Measurements from ENCODE around the gene PTPRH.
"Not testable (repeated sequence)": the region's sequence is repeated elsewhere in the genome, so short reads cannot be mapped to it uniquely, and the experiment has no call there.

Gene PTPRH

DNA sequence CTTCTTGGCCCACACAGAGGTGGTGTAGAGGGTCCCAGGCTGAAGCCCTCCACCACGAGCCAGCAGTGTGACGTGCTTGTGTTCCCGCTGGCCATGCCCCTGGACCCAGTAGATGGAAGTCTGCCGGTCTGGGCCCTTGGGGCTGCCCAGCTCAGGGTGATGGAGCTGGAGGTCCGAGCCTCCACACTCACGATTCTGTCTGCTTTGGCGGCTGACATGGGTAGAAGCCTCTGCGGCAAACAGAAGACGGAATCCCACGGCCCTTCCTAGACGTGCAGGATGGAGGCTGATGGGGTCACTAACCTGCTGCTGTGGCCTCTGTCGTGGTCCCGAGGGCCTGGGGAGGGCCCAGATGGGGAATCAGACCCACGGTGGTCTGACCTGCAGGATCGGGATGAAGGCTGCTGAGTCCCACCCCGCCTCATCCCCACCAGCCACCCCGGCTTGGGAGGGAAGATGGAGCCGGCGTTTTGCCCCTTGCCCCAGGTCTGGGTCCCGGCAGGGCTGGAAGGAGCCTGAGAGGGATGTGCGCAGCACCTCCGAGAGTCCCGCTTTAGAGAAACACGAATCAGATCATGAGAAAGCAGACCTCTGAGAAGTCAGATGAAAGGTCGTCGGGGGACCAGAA, 14.9 kb upstream of the PTPRH start:
- no peak for FAIRE-seq

GRCh38 chr19:55223291-55224037, 14.2 kb upstream of the PTPRH start:
- no peak for FAIRE-seq

- FAIRE-seq: no peak
Observed at GRCh38 chr19:55220525-55220924, 11.2 kb upstream of the PTPRH start.

DNA sequence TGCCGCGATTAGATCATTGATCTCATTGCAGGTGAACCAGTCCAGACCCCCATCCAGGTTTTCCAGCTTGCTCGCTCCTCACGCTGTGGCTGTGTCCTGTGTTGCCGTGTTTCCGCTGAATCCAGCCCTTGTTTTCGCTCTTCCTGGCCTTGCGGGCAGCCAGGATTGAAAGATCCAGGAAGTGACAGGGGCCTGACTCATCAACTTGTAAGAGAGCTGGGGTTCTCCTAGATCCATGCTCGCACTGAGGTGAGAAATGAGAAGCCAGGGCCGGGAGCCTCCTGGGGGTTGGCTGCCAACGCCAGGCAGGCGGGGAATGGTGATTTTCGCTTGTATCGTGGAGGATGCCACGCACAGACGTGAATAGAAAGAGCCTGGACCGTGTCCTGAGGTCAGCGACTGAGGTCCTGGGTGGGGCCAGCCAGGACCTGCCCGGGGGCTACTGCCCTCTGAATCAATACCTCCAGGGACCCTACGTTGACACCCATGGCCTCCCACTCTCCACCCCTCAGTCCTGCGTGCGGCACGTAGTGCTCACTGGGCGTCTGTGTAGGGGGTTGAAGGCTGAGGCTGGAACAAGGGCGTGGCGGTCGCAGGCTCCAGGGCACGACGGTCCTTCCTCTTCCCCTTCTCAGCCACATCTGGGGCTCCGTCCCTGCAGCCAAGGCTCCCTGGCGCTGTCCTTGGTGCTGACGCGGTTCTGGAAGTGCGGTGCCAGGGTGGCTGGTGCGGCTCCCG, 7.3 kb upstream of the PTPRH start:
- FAIRE-seq: no peak

DNA sequence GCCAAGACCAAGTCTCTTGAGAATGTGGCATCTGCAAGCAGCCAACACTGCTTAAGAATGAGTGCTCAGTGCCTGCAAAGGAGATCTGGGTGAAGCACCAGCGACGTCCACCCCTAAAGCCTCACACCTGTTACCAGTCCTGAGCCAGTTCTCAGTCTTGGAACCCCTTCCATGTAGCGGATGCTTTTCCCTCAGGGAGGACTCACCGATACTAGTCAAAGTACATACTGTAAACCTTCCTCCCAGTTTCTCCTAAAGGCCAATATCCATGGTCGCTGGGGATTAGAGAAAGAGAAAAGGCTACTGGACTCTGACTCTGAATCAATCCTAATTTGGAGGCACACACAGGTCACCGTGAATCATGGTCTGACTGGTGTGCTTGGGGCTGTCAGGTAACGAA, 4.2 kb upstream of the PTPRH start:
- no peak for FAIRE-seq

GRCh38 chr19:55212447-55212846, 3.1 kb upstream of the PTPRH start:
- FAIRE-seq: no peak

- FAIRE-seq: no peak
Observed at GRCh38 chr19:55209693-55210472, 582 bp upstream of the PTPRH start.

DNA sequence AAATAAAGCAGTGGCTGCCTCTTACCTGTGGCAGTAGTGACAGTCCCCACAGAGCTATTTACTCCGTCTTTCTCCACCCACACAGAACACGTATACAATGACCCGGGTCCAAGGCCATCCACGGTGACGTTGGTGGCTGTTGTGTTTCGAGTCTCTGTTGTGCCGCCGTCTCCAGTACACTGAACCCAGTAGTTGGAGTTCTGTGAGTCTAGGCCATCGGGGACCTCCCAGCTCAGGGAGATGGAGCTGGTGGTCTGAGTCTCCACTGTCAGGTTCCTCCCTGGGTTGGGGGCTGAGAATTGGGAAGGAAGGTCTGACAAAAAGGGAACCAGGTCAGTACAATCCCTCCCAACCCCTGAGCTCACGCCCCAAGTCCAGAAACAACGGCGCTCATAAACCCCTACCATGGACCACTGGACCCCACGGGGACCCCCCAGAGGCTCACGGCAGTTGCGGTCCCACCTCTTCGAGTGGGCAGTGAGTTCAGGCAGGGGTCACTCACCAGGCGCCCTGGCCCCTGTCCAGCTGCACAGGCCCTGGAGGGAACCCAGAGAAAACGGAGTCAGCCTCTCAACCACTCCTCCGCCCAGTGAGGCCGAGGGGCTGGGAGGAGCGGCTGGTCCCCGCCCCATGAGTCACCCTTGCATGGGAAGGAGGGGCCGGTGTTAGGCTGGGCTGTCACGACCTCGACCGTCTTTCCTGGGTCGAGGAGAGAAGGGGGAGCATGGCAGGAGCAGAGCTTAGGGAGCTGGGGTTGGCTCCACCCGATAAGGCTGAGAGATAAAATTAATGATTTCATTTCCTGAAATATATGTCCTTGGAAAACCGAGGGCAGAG, 2.4 kb downstream of the PTPRH start:
- no peak for FAIRE-seq

GRCh38 chr19:55202199-55202598, 7.1 kb downstream of the PTPRH start:
- FAIRE-seq: not testable (repeated sequence)

DNA sequence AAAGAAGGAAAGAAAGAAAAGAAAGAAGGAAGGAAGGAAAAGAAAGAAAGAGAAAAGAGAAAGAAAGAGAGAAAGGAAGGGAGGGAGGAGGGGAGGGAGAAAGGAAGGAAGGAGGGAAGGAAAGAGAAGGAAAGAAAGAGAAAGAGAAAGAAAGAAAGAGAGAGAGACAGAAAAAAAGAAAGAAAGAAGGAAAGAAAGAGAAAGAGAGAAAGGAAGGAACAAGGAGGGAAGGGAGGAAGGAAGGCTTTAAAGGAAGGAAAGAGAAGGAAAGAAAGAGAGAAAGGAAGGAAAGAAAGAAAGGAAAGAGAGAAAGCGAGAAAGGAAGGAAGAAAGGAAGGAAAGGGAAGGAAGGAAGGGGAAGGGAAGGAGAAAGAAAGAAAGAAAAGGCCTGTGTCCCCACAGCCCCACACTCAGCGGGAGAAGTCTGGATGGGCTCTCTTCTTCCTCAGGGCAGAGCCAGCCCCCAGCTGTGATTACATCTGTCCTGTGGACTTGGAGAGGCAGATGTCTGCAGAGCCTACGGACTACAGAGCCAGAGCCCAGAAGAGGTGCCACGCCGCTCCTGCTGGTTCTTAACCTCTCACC, 9.6 kb downstream of the PTPRH start:
- no peak for FAIRE-seq

DNA sequence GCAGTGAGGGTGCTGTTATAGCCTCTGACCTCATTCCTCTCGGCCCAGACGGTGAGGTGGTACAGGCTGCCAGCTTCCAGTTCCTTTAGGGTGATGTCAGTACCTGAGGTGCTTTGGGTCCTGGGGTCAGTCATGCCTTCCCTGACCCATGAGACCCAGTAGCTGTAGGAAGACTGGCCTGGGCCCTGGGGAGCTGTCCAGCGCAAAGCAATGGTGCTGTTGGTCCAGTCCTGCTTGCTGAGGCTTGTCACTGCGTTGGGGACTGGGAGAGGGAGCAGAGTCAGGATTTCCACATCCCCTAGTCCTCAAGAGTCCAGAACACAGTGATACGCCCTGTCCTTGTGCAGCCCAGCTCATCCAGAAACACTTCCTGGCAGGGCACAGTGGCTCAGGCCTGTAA, 10.7 kb downstream of the PTPRH start:
- no peak for FAIRE-seq

DNA sequence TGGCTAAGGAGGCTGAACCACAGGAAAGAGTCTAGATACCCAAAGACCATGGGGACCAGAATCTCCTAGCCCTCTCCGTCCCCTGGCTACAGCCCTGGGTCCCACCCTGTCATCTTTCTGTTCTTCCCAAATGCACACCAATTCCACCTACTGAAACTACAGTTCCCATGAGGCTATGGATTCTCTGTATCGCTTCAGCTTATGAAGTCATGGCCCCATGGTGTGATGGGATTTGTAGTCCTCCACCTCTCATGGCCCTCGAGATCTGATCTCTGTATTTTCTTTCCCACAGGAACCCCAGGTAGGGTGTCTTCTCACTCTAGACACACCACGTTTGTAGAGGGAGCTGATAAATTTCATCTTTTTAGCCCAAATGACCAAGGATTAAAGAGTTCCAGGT, 11.8 kb downstream of the PTPRH start:
- FAIRE-seq: no peak

GRCh38 chr19:55196803-55197202, 12.5 kb downstream of the PTPRH start:
- no peak for FAIRE-seq

- no peak for FAIRE-seq
Observed at GRCh38 chr19:55193481-55193880, 15.8 kb downstream of the PTPRH start.

DNA sequence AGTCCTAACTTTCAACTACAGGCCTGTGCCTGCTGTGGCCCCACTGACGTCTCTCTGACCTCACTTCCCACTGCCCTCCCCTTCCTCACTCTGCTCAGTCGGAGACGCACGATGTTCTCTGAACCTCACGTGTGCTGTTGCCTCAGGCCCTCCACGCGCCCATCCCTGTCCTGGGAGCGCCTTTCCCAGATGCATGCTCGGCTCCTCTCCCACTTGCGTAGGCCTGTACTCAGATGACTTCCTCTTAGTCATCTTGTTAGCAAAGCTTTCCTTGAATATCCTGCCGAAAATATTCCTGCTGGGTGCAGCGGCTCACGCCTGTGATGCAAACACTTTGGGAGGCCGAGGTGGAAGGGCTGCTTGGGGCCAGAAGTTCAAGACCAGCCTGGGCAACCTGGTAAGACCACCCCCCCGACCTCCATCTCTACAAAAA, 19.9 kb downstream of the PTPRH start:
- FAIRE-seq: no peak

DNA sequence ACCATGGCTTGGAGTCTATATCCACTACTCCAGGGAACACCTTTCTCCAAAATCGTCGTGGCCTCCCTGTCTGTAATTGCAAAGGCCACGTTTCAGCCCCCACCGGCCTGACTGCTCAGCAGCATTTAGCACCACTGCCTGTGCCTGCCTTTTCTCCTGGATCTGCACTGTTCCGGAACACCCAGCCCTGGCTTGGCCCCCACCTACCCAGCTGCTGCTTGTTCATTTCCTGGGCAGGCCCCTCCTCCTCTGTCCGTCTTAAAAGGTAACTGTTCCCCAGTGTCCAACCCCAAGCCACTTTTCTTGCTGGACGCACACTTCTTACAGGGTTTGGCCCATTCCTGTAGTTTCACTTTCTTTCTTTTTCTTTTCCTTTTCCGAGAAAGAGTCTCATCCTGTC, 20.7 kb downstream of the PTPRH start:
- no peak for FAIRE-seq

DNA sequence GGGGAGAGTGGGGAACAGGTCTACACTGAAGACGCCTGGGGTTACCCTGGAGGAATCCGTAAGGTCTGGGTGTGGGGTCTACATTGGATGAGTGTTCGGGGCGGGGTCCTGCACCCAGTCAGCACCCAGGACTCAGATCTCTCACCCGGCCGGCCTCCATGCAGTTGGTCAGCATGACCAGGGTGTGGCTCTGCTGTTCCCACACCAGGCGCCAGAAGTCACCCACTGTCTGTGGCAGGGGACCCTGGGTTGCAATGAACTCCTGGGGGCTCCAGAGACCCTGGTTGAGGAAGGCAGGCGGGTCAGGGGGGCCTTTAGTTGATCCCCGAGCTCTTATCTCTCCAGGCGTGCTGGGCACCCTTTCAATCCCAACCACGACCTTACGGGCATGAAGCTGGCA, 23.2 kb downstream of the PTPRH start:
- no peak for FAIRE-seq

DNA sequence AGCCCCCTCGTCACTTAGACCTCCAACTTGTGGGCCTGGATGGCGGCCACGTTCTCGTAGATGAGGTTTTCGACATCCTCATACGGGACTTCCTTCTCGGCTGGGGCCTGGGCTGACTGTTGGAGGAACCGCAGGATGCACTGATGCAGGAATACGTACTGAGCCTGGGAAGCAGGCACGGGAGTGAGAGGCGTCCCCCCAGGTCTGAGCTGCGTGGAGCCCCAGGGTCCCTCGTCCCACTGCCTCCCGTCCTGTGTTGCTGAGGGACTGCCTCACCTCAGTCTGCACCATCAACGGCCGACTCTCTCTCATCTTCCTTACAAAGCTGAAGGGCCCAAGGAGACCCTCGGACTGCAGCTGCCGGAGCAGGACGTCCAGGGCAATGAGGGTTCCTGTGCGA, 27.6 kb downstream of the PTPRH start:
- FAIRE-seq: no peak

DNA sequence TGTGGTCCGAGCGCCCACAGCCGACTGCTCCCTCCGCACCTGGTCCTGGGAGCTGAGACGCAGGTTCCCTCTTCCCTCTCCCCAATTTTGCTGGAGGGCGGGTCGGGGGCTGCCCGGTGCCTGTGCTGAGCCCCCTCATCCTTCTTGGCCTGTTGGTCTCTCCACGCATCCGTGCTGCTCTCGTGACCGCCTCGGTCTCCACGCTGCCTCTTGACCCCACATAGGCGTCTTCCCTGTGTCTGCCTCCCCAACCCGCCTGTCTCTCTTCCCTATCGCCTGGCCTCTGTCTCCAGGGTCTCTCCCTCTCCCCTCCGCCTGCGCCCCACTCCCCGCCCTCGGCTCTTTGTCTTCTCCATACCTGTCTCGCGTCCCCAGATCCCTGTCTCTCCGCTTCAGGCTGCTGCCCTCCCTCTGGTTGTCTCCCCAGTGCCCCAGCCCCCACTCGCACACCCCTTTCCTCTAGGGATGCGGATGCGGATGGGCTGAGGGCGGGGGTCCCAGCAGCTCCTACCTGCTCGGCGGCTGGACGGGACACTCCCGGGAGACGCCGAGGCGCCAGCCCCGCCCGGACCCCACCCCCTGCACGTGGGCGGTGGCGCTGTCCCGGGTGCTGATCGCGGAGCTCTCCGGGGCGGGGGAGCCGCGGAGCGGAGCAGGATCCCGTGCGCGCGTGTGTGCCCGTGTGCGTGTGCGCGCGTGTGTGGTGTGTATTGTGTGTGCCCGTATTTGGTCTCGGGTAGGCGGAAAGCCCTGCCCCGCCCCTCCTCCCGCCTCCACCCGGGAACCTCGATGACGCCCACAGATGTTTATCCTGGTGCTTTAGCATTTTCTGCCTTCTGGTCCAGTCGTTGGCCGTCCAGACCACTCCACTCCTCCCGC, 29.5 kb downstream of the PTPRH start, which contains the start of gene SYT5:
SYT5 (minus strand) TSS at position 684 of the 879 bp plus-strand sequence. CDS start 1,248 bp downstream, outside the sequence.
- FAIRE-seq: no peak

GRCh38 chr19:55178781-55179599, 30.3 kb downstream of the PTPRH start:
- FAIRE-seq: no peak
